ENCODE data around the gene GPHN. TPM values are rescaled to one million over a fixed set of nuclear protein-coding genes. Genes with fewer than 3 reads are reported as not detected.

GPHN gene
- total and polyA plus RNA-seq, 10 of the 15 experiments (the other 5 are each of a cell fraction or from before 2014, with no cell fraction given), result 22.3 to 48.8 (median 33.1) TPM

DNA sequence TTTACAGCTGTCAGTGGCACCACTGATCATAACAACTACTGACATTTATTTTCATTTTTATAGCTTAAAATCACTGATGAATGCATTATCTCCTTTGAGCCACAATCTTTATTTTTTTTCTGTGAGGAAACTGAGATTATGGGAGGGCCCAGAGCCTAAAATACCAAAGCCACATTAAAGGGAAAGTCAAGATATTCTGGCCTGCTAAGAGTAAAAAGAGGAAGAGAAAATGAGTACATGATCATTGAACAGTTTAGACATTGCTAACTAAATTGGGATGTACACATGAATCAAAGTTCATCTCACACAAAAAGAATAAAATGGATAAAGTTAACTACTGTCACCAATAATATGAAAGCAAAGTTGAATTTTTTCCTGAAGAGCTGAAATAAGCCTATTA lies 510.8 kb downstream of the GPHN start (continued):
- TF ChIP-seq, protein P1, sequence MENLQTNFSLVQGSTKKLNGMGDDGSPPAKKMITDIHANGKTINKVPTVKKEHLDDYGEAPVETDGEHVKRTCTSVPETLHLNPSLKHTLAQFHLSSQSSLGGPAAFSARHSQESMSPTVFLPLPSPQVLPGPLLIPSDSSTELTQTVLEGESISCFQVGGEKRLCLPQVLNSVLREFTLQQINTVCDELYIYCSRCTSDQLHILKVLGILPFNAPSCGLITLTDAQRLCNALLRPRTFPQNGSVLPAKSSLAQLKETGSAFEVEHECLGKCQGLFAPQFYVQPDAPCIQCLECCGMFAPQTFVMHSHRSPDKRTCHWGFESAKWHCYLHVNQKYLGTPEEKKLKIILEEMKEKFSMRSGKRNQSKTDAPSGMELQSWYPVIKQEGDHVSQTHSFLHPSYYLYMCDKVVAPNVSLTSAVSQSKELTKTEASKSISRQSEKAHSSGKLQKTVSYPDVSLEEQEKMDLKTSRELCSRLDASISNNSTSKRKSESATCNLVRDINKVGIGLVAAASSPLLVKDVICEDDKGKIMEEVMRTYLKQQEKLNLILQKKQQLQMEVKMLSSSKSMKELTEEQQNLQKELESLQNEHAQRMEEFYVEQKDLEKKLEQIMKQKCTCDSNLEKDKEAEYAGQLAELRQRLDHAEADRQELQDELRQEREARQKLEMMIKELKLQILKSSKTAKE (IDR thresholded peaks at IDR 0.05; ENCODE audit: low read depth, poor library complexity, severe bottlenecking), result peak; percentile 21
- TF ChIP-seq, protein P2, sequence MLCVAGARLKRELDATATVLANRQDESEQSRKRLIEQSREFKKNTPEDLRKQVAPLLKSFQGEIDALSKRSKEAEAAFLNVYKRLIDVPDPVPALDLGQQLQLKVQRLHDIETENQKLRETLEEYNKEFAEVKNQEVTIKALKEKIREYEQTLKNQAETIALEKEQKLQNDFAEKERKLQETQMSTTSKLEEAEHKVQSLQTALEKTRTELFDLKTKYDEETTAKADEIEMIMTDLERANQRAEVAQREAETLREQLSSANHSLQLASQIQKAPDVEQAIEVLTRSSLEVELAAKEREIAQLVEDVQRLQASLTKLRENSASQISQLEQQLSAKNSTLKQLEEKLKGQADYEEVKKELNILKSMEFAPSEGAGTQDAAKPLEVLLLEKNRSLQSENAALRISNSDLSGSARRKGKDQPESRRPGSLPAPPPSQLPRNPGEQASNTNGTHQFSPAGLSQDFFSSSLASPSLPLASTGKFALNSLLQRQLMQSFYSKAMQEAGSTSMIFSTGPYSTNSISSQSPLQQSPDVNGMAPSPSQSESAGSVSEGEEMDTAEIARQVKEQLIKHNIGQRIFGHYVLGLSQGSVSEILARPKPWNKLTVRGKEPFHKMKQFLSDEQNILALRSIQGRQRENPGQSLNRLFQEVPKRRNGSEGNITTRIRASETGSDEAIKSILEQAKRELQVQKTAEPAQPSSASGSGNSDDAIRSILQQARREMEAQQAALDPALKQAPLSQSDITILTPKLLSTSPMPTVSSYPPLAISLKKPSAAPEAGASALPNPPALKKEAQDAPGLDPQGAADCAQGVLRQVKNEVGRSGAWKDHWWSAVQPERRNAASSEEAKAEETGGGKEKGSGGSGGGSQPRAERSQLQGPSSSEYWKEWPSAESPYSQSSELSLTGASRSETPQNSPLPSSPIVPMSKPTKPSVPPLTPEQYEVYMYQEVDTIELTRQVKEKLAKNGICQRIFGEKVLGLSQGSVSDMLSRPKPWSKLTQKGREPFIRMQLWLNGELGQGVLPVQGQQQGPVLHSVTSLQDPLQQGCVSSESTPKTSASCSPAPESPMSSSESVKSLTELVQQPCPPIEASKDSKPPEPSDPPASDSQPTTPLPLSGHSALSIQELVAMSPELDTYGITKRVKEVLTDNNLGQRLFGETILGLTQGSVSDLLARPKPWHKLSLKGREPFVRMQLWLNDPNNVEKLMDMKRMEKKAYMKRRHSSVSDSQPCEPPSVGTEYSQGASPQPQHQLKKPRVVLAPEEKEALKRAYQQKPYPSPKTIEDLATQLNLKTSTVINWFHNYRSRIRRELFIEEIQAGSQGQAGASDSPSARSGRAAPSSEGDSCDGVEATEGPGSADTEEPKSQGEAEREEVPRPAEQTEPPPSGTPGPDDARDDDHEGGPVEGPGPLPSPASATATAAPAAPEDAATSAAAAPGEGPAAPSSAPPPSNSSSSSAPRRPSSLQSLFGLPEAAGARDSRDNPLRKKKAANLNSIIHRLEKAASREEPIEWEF (IDR thresholded peaks at IDR 0.05; ENCODE audit: insufficient replicate concordance, low read depth, low read length), result peak; percentile 45
- TF ChIP-seq, protein P3, sequence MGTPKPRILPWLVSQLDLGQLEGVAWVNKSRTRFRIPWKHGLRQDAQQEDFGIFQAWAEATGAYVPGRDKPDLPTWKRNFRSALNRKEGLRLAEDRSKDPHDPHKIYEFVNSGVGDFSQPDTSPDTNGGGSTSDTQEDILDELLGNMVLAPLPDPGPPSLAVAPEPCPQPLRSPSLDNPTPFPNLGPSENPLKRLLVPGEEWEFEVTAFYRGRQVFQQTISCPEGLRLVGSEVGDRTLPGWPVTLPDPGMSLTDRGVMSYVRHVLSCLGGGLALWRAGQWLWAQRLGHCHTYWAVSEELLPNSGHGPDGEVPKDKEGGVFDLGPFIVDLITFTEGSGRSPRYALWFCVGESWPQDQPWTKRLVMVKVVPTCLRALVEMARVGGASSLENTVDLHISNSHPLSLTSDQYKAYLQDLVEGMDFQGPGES (IDR thresholded peaks at IDR 0.05), result no peak
- TF ChIP-seq BHLHE40 (IDR thresholded peaks at IDR 0.05; ENCODE audit: borderline replicate concordance in 1 of 2, low read depth in 2 of 2, low read length in 1 of 2), result no peak
- TF ChIP-seq MTA2 (IDR thresholded peaks at IDR 0.05; ENCODE audit: low read depth), result peak; percentile 82
- TF ChIP-seq, protein P4, sequence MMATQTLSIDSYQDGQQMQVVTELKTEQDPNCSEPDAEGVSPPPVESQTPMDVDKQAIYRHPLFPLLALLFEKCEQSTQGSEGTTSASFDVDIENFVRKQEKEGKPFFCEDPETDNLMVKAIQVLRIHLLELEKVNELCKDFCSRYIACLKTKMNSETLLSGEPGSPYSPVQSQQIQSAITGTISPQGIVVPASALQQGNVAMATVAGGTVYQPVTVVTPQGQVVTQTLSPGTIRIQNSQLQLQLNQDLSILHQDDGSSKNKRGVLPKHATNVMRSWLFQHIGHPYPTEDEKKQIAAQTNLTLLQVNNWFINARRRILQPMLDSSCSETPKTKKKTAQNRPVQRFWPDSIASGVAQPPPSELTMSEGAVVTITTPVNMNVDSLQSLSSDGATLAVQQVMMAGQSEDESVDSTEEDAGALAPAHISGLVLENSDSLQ (IDR thresholded peaks at IDR 0.05), result no peak
- TF ChIP-seq NR2F1 (conservative IDR thresholded peaks at IDR 0.05), result peak; percentile 55; the same call in 1 of the 2 replicates
- TF ChIP-seq CHD1 (IDR thresholded peaks at IDR 0.05; ENCODE audit: low read depth, low read length), result no peak
- peak; percentile 38; the same call in 1 of the 2 replicates for TF ChIP-seq ATF7 (IDR thresholded peaks at IDR 0.05; ENCODE audit: low read depth)
- 0 out of 2 replicates have a peak, but pooled peaks have one; percentile 36 for TF ChIP-seq CBX5 (IDR thresholded peaks at IDR 0.05; ENCODE audit: low read depth)
- no peak for TF ChIP-seq NFYA (IDR thresholded peaks at IDR 0.05; ENCODE audit: borderline replicate concordance, low read depth, low read length)
- TF ChIP-seq RFX5 (IDR thresholded peaks at IDR 0.05; ENCODE audit: low read depth, low read length), result no peak
- TF ChIP-seq MEF2B (IDR thresholded peaks at IDR 0.05; ENCODE audit: partially characterized antibody, poor library complexity, severe bottlenecking), result peak; percentile 80
- peak; percentile 67 for TF ChIP-seq JUNB (IDR thresholded peaks at IDR 0.05)
- TF ChIP-seq, protein P5, sequence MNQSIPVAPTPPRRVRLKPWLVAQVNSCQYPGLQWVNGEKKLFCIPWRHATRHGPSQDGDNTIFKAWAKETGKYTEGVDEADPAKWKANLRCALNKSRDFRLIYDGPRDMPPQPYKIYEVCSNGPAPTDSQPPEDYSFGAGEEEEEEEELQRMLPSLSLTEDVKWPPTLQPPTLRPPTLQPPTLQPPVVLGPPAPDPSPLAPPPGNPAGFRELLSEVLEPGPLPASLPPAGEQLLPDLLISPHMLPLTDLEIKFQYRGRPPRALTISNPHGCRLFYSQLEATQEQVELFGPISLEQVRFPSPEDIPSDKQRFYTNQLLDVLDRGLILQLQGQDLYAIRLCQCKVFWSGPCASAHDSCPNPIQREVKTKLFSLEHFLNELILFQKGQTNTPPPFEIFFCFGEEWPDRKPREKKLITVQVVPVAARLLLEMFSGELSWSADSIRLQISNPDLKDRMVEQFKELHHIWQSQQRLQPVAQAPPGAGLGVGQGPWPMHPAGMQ (IDR thresholded peaks at IDR 0.05; ENCODE audit: borderline replicate concordance), result no peak
- TF ChIP-seq NFIC (IDR thresholded peaks at IDR 0.05; ENCODE audit: low read depth, low read length), result peak; percentile 72
- TF ChIP-seq ZNF207 (IDR thresholded peaks at IDR 0.05; ENCODE audit: borderline replicate concordance), result no peak
- TF ChIP-seq MTA3 (IDR thresholded peaks at IDR 0.05; ENCODE audit: borderline replicate concordance, low read length), result no peak
